Stimulated activated CD8-positive, alpha-beta memory T cell treated with anti-CD3 and anti-CD28 coated beads, Interleukin-7, amount 100 ng/mL, for 1 hour (primary cell): Measurements from ENCODE around the gene CHCHD10.

Experiments used
- DNase-seq, 2 donors: peaks; one replicate each; pipeline ENCODE4 v3.0.0-alpha.2; 2020; ENCODE audit warnings: low read depth in 2 of 2

CHCHD10 gene

DNA sequence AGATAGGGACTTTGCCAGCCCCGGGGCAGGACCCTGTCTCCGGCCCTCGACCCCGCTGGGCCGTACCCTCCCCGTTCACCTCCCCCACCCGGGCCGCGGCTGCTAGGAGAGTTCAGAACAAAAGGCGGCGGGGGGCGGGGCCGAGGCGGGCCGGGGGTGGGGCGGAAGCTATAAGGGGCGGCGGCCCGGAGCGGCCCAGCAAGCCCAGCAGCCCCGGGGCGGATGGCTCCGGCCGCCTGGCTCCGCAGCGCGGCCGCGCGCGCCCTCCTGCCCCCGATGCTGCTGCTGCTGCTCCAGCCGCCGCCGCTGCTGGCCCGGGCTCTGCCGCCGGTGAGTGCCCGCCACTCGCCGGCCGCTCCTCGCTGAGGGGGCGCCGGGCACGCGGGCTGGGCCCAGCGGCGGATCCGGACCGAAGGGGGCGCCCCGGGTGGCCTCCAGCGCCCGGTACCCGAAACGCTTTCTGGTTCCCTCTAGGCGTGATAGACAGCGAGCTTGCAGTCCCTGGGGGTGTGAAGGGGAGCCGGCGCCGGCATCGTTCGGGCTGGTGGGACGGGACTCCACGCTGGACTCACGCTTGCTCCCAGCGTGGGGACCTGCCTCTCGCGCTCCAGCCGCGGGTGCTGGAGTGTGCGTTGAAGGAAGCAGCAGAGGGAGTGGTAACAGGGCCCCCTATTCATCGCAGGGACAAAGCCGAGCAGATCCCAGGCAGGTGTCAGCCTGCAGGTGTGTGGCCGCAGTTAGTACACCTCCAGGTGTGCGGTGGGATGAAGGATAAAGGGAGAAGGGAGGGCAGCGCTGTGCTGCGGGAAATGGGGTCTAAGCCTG is 5.1 kb upstream of the CHCHD10 start, which contains the start of gene MMP11:
TSS of gene MMP11 (plus strand) at position 201 of the 825 bp plus-strand sequence. CDS start at position 223, 22 bp downstream.
- no peak for DNase-seq

DNA sequence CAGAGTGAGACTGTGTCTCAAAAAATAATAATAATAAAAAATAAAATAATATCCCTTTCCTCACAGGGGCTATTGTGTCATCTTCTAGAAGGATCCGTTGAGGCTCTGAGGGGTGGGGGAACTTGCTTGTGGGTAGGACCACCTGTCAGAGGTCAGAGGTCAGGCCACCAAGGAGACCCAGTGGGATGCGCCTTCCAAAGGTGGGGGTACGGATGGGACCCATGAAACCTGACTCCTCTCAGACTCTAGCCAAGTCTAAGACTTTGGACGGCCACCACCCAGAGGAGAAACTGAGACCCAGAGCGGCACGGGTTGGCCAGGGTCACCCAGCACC is 4.5 kb upstream of the CHCHD10 start:
- no peak for DNase-seq

DNA sequence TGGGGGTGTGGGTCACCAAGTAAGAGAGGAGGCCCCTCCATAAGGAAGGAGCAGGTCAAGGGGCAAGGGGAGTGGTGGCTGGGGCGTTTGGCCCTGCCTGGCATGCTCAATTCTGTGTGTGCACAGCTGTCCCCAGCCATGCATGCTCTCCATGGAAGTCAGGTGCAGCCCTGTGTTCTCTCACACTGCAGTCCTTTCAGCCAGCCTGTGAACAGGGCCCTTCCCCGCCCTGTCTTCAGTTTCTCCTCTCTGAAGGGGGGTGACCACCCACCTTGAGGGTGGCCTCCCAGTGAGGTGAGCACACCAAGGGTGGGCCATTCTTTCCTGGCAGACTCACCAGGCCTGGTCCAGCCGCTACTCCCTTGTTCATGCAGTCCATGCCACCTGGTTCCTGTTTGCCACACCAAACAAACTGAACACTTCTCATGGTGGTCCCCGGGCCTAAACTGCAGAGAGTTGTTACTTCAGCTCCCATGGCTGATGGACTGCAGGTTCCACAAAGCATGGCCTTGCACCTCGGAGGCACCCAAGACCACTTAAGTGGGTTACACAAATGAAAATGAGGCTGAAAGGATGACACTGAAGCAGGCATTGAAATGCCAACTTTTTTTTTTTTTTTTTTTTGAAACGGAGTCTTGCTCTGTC is 1.7 kb upstream of the CHCHD10 start:
- no peak for DNase-seq

DNA sequence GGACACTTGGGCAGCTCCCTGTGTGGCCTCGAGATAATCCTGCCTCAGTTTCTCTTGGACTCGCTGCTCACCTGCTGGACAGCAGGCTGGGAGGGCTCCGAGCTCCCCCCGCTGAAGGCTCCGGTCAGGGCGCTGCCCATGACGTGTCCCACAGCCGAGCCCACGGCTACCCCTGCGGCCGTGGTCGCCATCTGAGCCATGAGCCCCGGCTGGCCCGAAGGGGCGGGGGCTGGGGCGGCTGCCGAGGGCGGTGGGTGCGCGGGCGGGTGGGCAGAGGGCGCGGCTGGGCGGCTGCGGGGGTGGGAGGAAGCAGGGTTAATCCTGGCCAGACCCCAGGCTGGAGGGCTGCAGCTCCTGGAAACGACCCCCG is 484 bp downstream of the CHCHD10 start:
- DNase-seq = no peak

DNA sequence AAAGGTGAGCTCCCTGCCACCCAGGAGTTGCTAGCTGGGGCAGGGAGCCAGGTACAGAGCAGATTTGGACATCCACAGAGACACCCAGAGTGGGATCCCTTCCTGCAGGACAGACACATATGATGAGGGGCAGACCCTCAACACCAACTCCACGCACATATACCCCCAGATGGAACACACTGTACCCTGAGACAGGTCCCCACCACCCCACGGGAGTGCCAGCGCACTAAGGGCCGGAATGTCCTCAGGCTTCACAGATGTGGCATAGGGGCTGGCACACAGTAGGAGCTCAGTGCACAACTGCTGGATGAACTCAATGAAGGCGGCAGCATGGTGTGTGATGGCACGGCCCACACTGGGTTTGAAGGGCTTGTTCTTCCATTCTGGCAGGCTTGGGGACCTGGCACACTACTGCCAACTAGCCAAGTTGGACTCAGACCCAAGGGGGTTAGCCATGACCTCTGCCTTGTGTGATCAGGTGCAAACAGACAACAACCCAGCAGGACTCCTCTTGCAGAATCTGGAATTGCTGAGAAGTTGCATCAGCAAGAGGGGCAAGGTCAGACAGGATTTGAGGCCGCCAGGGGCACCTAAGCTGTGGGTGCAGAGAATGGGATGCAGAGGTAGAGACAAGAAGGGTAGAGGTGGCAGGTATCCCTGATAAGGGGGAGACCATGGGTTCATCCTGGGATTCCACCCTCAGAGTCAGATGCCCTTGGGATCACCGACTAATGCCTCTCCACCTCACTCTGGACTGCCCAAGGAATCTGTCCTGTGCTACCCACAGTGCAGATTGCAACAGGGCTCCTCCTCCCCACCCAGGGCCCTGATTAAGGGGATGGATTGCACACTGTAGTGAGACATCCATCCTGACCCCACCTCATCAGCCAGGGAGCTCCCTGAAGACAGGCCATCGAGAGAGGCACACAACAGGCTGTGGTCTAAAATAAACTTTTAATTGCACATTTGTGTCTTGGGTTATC is 2.6 kb downstream of the CHCHD10 start:
- no peak for DNase-seq

DNA sequence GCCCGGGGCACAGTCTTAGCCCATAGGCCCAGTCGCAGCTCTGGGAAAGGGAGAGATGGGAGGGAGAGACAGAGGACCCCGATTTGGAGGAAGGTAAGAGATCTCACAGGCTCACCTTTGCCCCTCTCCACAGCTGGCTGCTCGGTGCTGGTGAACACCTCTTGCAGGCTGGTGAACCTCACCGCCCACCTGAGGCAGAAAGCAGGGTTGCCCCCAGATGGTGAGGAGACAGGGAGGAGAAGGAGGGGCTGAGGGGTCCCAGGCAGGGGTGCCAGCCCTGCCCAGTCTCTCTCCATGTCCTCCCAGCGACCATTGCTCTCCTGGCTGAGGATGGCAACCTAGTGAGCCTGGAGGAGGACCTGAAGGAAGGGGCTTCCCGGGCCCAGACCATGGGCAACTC is 3.8 kb downstream of the CHCHD10 start:
- DNase-seq = no peak

DNA sequence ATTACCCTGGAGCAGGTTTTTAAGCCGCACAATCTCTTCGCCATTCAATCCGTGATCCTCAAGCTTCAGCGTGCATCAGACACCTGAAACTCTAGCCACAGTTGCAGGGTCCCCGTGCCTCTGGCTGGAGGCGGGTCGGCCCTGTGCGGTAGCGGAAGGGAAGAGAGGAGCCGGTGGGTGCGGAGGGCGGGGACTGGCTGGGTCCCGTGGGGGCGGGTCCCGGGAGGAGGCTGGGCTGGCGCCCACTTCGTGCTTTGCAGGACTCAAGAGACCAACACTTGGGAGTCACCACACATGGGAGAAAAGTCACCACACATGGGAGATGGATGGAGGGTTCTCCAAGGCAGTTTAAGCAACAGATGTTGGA is 4.2 kb downstream of the CHCHD10 start:
- no peak for DNase-seq

DNA sequence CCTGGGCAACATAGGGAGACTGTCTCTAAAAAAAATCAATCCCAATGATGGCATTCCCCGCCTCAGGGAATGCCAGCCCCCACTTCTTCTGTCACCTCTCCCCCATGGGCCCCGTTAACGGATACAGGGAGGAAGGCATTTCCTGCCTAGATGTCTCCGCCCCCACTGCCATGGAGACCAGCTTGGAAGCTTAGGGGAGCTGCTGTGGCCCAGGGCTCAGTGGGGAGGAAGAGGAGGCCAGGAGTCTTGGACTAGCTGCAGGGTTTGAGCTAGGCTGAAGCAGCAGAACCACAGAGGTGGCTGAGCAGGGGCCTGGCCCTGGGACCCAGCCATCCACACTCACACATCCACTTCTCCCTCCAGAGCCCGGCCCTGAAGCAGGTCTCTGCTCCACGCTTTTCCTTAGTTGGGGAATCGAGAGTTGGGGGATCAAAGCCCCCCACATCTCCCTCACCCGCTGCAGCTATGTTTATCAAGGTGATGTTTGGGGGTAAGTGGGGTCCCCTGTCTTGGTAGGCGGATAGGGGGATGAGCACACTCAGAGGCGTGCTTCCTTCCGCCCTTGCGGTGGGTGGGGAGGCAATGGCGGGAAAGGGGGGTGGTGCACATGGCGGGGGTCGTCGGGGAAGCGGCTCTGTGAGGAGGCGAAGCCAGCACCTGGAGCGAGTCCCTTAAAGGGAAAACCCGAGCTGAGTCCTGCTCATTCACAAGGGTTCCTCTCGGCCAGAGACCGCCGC is 4.8 kb downstream of the CHCHD10 start, which contains the start of gene C22orf15:
TSS of gene C22orf15 (plus strand) at position 149 of the 737 bp plus-strand sequence. CDS start at position 466, 317 bp downstream.
- no peak for DNase-seq

DNA sequence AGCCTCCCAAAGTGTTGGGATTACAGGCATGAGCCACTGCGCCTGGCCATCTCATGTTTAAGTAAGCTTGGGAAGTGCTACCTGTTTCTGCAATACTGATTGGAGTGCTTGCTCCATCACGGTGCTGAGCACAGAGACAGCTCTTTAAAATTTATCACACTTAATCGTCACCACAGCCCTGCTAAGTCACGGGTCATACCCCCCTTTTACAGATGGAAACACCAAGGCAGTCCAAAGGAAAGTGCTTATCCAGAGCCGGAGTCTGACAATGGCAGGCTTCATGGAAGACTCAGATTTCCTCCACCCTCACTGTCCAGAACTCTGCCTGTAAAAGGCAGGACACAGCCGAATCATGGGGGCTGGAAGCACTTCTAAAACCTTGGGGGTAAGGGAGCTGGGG is 7.7 kb downstream of the CHCHD10 start:
- DNase-seq = no peak

DNA sequence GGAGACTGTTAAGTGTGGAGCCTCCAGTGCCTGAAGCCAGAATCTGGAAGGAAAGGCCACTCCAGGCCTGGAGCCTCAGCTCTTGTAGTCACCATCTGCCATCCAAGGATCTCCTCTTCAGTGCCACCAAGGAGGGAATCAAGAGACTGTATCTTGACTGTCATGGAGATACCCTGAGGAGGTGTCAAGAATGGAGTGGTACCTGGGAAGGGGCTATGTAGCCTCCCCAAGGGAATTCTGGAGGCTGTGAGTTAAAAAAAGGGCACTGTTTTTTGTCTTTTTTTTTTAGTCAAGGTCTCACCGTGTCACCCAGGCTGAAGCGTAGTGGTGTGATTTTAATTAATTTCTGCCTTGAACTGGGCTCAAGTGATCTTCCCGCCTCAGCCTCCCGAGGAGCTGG is 8.2 kb downstream of the CHCHD10 start:
- no peak for DNase-seq

DNA sequence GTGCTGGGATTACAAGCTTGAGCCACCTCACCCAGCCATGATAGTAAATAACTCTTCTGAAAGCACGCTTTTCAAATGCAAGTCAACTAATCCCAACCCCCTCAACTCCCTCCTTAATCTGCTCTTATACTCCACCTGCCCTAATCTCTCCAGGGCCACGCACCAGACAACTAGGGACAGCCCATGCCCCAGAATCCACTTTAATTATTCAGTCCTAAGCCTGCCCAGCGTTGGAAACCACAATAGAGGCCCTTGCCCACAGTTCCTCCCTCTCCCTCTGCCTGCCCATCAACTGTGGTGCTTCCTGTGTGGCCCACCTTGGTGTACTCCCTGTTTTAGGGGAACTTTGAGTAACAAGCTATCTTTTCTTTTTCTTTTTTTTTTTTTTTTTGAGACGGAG is 10.9 kb downstream of the CHCHD10 start:
- DNase-seq = no peak

DNA sequence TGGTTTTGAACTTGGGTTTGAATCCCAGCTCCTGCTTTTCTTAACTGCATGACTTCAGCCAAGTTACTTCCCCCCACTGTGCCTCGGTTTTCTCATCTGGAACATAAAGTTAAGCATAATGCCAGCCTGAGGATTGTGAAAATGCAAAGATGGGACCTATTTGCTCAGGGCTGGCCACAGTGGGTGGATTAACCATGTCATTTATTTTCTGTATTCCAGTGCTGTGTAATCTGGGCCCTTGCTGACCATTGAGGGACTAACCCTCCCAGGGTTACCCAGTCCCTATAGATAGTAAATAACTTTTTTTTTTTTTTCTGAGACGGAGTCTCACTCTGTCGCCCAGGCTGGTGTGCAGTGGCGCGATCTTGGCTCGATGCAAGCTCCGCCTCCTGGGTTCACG is 12.1 kb downstream of the CHCHD10 start:
- no peak for DNase-seq

DNA sequence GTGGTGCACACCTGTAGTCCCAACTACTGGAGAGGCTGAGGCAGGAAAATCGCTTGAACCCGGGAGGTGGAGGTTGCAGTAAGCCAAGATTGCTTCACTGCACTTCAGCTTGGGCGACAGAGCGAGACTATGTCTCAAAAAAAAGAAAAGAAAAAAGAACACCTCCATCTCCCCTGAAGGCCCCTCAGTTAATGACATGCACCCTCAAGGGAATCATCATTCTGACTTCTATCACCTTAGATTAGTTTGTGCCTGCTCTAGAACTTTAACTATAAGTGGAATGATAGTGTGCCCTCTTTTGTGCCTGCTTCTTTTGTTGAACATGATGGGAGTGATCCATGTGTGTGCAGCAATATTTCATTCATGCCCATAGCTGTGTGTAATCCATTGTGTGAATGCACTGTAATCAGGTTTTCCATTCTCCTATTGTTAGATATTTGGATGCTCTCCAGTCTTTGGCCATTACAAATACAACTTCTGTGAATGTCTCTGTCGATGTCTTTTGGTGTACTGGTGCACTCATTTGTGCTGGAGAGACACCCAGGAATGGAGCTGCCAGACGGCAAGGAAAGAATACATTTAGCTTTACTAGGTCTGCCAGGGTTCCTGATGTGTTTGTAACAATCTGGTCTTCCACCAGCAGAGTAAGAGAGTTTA is 12.7 kb downstream of the CHCHD10 start:
- no peak for DNase-seq

DNA sequence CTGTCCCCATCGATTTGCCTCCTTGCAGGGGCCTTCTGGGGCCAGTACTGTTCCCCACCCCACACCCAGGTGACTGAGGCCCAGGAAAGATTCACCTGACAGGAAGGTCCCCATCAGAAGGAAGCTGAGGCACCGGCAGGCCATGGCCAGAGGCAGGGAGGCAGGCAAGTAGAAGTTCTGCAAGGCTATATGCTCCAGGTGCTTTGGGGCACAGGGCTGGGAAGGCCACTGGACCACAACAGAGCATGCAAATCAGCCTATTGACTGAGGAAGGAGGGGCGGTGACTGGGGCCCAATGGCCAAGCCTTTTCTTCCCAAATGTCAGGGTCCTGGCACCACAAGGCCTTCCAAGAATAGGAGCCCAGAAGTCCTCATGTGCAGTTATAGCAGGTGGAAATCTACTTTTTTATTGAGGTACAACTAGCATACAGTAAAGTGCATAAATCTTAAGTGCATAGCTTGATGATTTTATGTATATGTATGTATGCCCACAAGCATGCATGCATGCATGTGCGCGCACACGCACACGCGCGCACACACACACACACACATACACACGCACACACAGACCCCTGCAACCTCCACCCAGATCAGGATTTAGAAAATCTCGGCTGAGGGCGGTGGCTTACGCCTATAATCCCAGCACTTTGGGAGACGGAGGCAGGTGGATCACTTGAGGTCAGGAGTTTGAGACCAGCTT is 13.4 kb downstream of the CHCHD10 start, which contains the start of gene VPREB3:
TSS of gene VPREB3 (minus strand) at position 206 of the 700 bp plus-strand sequence. CDS start at position 144, 62 bp downstream.
- no peak for DNase-seq

DNA sequence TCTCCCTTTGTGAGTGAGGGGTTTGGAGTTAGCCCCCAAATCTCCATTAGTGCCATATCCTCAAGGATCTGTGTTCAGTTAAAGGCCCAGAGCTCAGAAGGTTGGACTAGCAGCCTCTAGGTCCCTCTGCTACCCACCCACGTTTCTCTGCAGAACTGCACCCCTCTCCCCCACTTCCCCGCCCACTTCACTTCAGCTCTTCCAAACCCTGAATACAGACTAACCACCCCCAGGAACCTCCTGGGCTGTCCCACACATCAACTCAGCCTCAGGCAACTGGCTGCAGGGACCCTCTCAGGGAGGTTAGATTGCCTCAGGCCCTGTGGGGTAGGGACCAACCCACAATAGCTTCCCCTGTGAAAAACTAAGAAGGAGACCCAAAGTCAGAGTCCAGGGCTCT is 14.4 kb downstream of the CHCHD10 start:
- DNase-seq = no peak

DNA sequence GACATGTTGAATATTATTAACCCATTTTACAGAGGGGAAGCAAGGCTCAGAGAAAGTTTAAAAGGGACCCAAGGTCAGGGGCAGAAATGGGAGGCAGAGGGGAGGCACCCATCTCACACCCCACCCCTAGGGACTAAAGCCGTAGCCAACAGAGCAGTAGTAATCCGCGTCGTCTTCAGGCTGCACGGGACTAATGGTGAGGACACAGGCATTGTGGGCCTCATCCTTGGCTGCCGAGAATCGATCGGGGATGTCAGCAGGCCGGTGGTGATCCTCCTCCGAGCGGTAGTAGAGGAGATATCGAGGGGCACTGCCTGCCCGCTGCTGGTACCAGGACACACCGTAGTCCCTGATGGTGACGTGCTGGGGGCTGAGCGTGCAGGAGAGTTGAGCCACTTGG is 15.0 kb downstream of the CHCHD10 start:
- DNase-seq = no peak

DNA sequence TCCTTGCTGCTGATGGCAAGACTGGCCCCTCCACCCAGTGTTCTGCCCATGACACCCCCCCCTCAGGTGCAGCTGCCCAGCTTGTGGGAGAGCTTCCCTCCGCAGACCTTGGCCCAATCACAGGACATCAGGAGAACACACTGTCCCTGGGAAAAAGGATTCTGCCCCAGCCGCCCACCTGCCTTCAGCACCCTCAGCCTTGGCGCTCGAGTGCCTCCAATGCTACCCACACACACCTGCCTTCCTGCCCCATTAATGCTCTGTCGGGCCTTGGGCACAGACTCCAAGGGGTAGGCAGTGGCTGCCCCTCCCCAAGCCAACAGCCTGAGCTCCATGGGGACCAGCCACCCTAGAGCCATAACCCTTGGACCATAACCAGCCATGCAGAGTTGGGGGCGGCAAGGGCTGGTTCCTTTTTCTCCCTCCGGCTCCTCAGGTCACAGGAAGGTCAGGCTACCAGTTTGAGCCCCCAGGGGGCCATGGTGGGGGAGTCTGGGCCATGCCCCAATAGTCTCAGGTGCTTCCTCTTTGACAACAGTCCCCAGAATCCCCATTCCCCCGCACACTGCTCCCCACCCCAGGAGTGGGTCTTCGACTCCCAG is 15.6 kb downstream of the CHCHD10 start:
- no peak for DNase-seq

DNA sequence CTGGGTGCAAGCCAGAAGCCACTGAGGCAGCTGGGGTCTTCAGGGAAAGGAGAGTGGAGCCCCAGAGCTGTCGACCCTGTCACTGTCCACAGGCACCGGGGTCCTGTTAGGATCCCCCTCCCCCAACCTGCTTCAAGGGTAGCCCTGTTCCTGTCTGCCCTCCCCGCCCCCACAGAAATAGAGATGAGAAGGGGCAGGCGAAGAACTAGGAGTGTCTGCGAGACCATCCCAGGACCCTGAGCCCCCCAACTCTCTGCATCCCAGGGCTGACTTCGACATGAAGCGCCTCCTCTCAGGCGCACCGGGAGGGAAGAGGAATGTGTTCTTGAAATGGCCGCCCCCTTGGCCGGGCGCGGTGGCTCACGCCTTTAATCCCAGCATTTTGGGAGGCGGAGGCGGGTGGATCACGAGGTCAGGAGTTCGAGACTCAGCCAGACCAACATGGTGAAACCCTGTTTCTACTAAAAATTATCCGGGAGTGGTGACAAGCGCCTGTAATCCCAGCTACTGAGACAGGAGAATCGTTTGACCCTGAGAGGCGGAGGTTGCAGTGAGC is 16.3 kb downstream of the CHCHD10 start:
- no peak for DNase-seq

DNA sequence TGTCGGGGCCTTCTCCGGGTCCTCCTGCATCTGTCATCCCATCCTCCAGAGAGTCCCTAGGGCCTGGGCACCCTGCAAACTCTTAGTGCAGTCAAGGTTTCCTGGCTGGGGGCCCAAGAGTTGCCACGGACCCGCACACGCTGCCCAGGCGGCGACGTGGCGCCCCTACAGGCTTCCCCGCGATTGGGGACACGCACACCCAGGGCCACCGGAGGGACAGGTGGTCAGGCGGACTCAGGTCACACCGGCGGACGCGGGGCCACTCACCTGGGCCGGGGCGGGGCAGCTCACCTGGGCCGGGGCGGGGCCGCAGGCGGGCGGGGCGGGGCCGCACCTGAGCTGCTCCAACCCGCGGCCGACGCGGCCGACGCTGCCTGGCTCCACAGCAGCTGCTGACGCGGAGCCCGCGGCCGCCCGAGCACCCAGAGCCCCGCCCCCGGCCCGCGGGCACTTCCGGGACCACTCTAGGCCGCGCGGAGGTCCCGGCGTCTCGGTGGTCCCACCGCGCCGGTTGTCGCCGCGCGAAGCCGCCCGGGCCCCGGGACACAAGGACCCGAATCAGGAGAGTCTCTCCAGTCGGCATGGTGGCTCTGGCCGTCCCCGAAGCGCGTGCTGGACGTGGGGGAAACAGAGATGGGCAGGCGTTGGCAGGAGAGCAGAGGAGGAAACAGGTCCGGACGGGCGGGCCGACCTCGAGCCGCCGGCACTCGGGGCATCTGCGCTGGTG is 16.9 kb downstream of the CHCHD10 start, which contains the start of gene ZNF70:
TSS of gene ZNF70 (minus strand) at position 399 of the 727 bp plus-strand sequence. CDS start 5,972 bp downstream, outside the sequence.
- DNase-seq = peak; percentile 65 to 68
